Kidney epithelial cell (primary cell): Measurements from ENCODE around the gene TAC4. TPM values are rescaled to one million over a fixed set of nuclear protein-coding genes. Genes with fewer than 3 reads are reported as not detected.

Source experiments
- DNase-seq: peaks from one replicate; pipeline ENCODE4 v3.0.0-alpha.2; 2010; ENCODE audit warnings: low read depth
- H3K27me3 ChIP-seq: 2 replicates; pipeline ENCODE4 v1.6.0; 2011; ENCODE audit warnings: low read length; ENCODE audit not compliant: control insufficient read depth, insufficient read depth
- H3K36me3 ChIP-seq: 2 replicates; pipeline ENCODE4 v1.5.1; 2011; ENCODE audit warnings: low read length; ENCODE audit not compliant: control insufficient read depth, insufficient read depth
- H3K4me3 ChIP-seq: 2 replicates; pipeline ENCODE4 v1.5.1; 2011; ENCODE audit warnings: low read depth, mild to moderate bottlenecking, control low read depth, low read length
- total RNA-seq: library from RNA; depleted of rRNA; stranded (reverse); fragments of >200 nt; gene quantifications from 2 replicates; pipeline ENCODE4 v1.2.3, GENCODE V29; 2015
- TF ChIP-seq, protein P1 (sequence below): IDR thresholded peaks from 2 replicates; pipeline ENCODE4 v1.5.1; 2011; ENCODE audit warnings: mild to moderate bottlenecking, moderate library complexity, low read length, control low read depth, inconsistent platforms; ENCODE audit not compliant: insufficient read depth, poor library complexity, severe bottlenecking

Gene TAC4
- total RNA-seq, 1 donor from 2014 or later, result not detected

DNA sequence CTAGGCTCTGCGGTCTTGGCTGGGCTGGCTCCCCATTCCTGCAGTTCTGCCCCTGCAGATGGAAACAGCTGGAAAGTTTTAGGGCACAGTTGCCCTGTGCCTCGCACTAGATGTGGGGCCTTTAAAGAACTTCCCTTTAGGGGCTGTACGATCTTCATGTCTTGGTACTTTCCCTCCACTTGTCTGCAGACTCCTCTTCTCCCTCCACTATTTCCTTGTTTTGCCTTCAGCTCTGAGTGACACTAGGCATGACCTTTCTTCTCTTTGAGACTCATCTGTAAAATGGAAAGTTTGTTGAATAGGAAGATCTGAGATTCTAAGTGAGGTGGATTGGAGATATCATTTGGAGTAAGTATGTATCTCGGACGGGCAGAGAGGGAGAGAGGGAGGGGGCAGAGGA is 6.3 kb upstream of the TAC4 start:
- H3K4me3 ChIP-seq, result no peak overlapping the region
- no peaks in the 10 kb centered on the region for H3K36me3 ChIP-seq
- no peak for DNase-seq
- TF ChIP-seq, protein P1, sequence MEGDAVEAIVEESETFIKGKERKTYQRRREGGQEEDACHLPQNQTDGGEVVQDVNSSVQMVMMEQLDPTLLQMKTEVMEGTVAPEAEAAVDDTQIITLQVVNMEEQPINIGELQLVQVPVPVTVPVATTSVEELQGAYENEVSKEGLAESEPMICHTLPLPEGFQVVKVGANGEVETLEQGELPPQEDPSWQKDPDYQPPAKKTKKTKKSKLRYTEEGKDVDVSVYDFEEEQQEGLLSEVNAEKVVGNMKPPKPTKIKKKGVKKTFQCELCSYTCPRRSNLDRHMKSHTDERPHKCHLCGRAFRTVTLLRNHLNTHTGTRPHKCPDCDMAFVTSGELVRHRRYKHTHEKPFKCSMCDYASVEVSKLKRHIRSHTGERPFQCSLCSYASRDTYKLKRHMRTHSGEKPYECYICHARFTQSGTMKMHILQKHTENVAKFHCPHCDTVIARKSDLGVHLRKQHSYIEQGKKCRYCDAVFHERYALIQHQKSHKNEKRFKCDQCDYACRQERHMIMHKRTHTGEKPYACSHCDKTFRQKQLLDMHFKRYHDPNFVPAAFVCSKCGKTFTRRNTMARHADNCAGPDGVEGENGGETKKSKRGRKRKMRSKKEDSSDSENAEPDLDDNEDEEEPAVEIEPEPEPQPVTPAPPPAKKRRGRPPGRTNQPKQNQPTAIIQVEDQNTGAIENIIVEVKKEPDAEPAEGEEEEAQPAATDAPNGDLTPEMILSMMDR, result no peak
- peaks cover 11% of the 10 kb centered on the region for H3K27me3 ChIP-seq

DNA sequence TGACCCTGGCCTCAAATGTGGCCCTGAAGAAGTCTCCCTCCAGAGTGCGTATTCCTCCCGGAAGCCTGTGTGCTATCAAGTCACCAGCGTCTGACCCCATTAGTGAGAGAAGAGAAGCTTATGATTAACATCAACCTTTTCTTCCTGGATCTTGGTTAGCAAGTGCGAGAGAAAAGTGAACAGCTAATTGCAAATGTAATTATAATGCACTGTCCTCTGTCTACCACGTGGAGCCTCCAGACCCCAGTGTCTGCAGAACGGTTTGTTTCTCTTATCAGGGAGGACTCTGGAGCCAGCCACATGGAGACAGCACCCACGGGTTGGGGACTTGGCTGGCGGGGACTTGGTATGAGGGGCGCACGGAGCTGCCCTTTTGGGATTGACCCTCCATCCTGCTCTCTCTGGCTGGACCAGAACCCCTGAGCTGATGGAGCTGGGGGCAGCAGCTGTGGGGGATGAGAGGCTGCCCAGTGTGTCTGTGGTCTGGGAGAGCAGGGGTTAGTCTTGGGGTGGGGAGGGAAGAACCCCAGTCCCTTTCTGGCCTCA is 5.7 kb upstream of the TAC4 start:
- H3K27me3 ChIP-seq, result peaks cover 11% of the 10 kb centered on the region
- no peak for DNase-seq
- TF ChIP-seq, protein P1, result no peak
- no peaks in the 10 kb centered on the region for H3K36me3 ChIP-seq
- no peak overlapping the region for H3K4me3 ChIP-seq

DNA sequence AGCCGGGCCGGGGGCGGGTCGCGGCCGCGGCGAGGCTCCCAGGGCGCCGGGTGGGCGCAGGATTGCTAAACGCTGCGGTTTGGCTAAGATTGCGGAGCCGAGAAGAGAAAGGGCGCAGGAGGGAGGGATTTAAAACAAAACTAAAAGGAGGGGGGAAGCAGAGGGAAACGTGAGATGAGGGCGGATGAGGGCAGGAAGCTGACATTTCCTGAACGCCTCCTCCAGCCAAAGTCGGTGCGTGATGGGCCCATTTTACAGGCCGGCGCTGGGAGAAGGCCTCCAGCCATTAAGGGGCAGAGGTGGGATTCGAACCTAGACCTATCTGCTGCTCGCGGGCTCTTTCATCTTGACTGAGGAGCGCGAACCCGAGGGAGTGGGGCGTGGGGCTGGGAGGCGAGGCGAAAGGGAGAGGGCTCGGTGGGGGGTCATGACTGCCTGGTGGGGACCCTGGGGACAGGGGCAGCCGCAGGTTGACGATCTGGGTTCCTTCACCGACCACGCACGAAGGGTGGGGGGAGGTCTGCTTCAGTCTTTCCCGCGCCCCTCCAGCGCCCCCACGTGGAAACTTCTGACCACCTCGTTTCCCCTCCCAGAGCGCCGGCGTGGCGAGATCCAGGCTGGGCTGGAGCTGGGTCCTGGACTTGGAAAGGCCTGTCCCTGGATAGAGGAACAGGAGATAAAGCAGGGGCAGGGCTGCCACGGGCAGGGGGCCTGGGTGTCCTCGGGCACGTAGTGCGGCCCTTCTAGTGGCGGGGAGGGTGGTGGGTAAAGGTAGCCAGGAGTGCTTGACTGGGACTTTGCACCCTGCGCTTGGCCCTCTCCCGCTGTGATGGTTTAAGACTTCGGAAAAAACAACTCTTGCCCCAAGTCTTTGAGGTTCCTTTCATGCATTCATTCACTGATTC is 3.8 kb upstream of the TAC4 start:
- peaks cover 11% of the 10 kb centered on the region for H3K27me3 ChIP-seq
- no peak for DNase-seq
- peak overlapping the region; percentile 42 for H3K4me3 ChIP-seq
- no peaks in the 10 kb centered on the region for H3K36me3 ChIP-seq
- TF ChIP-seq, protein P1, result peak; percentile 84

DNA sequence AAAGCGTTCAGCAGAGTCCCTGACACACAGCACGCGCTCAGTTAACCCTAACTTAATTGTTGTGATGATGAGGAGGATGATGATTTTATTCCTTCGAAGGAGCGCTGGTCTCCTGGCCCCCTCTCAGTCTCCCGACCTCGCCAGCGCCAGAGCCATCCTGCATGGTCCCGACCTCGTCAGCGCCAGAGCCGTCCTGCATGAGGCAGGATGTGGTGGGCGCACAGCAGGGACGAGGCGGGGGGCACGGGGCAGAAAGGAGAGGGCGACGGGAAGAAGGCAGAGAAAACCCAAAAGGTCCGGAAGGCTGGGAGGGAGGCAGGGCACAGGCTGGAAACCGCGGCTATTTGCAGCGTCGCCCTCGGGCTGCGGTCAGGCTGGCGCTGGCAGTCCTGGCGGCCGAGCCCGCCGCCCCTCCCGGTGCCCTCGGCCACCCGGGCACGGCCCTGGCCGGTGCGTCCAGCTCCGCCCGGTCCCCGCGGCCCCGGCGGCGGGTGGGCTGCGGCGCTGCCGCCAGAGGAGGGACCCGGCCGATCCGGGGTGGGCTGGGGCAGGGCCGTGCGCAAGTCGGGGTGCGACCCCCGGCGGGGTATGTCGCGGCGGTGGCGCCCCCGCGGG is 3.0 kb upstream of the TAC4 start:
- no peaks in the 10 kb centered on the region for H3K36me3 ChIP-seq
- peaks cover 11% of the 10 kb centered on the region for H3K27me3 ChIP-seq
- no peak for DNase-seq
- TF ChIP-seq, protein P1, result no peak
- H3K4me3 ChIP-seq, result peak overlapping the region; percentile 42

DNA sequence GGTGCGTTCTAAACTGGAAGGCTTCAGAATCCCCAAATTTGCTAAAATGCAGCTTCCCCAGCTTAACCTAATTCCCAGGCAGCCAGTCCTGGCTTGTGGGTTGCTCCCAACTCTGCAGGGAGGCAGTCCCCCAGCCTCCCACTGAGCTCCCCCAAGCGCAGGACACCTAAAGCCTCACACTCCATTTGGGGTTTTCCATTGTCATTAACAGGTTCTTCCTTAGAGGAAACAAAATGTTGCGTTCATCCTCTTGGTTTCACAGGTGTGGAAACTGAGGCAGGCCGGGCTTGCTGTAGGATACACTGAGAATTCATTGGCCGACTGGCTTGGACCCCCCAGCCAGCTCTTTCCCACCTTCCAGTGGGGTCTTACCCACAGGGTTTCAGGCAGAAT is 2.3 kb upstream of the TAC4 start:
- Histone ChIP-seq H3K27me3 (peaks cover 9% of the 10 kb centered on the region), H3K4me3 (no peak overlapping the region), H3K36me3 (no peaks in the 10 kb centered on the region)
- no peak for DNase-seq
- TF ChIP-seq, protein P1, result no peak
